Dedifferentiated amniotic fluid mesenchymal stem cell (primary cell): Measurements from ENCODE around the gene REEP1.

Source experiments
- DNase-seq: peaks from one replicate; pipeline ENCODE4 v3.0.0-alpha.2; 2016; ENCODE audit errors: extremely low spot score

REEP1 gene, protein sequence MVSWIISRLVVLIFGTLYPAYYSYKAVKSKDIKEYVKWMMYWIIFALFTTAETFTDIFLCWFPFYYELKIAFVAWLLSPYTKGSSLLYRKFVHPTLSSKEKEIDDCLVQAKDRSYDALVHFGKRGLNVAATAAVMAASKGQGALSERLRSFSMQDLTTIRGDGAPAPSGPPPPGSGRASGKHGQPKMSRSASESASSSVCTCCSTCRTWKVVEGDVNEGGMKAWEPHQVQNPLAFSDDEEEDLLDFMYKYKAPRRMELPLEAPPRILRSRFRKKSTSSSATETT

DNA sequence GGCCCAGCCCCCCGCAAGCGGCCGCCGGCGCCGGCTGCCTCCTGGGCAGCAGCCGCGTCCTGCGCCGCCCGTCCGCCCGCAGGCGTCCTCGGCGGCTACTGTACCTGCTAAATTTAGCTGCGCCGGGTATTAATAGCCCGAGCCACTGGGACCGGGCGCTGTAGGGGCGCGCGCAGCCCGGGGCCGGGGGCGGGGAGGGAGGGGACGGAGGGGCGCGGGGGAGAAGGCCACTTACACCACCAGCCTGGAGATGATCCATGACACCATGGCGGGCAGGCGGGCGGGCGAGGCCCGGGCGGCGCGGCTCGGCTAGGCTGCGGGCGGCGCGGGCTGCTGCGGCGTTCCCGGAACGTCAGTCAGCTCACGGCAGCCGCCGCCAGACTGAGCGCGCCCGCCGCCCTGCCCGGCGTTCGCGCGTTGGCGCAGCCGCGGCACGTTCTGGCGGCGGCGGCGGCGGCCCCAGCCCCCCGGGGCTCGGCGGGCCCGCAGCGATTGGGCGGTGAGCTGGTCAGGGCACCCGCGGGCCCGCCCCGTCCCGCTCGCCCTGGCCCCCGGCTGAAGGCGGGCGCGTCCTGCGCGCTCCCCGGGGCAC, at the start of gene REEP1:
Gene REEP1, minus strand, starts transcription at position 383 of the 592 bp plus-strand sequence. Its CDS starts 116 bp downstream, at position 267.
- no peak for DNase-seq

DNA sequence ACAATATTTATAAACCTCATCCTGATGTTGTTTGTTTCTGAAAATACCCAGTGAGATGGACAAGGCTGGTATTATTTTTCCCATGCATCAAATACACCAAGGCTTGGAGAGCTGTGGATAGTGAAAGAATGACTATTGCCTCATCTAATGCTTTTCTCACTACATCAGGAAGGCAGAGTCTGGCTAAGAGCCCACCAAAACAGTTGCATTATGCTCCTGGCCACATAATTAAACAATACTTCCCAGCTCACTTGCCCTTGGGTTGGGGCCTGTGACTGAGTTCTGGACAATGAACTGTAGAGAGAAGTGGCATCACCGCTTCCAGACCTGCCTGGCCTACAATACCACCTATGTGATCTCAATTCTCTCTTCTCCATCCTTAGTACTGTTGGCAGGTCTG, 46.4 kb upstream of the REEP1 start:
- DNase-seq, result peak; percentile 79

DNA sequence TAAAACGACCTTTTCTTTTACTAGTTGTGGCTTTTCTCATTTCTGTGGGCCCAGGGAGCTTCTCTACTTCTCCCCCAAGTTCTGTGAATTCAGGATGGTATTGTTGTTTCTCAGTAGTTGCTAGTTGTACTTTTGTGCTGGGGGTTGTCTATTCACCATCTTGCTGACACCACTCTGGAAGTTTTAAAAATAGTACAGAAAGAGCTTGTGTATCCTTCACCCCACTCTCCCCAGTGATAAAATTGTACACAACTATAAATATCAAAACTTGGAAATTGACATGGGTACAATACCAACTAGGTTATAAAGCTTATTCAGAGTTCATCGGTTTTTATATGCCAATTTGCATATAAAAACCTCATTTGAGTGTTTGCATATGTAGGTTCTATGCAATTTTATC, 45.3 kb upstream of the REEP1 start:
- DNase-seq, result no peak

DNA sequence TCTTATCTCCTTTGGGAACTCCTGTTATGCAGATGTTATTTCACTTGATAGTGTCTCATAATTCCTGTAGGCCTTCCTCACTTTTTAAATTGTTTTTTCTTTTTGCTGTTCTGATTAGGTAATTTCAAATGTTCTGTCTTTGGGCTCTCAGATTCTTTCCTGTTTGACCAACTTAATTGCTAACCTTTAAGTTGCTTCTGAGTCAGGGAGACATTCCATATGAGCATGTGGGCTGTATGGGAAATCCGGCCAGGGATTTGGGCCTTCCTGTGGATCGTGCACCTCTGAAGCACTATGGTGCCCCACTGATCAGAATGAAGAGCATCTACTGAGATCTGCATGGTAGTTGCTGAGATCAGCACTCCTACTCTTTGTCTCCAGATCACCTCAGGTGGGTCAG, 44.7 kb upstream of the REEP1 start:
- no peak for DNase-seq

DNA sequence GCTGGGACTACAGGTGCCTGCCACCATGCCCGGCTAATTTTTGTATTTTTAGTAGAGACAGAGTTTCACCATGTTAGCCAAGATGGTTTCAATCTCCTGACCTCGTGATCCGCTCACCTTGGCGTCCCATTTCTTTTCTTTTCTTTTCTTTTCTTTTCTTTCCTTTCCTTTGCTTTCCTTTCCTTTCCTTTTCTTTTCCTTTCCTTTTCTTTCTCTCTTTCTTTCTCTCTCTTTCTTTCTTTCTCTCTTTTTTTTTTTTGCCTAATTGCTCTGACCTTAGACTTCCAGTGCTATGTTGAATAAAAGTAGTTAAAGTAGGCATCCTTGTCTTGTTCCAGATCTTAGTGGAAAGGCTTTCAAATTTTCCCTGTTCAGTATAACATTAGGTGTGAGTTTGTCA, 41.0 kb upstream of the REEP1 start:
- no peak for DNase-seq

DNA sequence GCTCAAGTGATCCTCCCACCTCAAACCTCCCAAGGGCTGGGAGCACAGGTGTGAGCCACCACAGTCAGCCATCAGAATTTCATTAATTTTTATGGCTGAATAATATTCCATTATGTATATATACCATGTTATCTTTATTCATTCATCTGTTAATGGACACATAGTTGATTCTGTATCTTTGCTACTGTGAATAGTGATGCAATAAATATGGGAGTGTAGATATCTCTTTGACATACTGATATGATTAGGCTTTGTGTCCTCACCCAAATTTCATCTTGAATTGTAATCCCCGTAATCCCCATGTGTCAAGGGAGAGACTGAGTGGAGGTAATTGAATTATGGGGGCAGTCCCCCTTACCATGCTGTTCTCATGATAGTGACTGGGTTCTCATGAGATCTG, 38.2 kb upstream of the REEP1 start:
- no peak for DNase-seq

DNA sequence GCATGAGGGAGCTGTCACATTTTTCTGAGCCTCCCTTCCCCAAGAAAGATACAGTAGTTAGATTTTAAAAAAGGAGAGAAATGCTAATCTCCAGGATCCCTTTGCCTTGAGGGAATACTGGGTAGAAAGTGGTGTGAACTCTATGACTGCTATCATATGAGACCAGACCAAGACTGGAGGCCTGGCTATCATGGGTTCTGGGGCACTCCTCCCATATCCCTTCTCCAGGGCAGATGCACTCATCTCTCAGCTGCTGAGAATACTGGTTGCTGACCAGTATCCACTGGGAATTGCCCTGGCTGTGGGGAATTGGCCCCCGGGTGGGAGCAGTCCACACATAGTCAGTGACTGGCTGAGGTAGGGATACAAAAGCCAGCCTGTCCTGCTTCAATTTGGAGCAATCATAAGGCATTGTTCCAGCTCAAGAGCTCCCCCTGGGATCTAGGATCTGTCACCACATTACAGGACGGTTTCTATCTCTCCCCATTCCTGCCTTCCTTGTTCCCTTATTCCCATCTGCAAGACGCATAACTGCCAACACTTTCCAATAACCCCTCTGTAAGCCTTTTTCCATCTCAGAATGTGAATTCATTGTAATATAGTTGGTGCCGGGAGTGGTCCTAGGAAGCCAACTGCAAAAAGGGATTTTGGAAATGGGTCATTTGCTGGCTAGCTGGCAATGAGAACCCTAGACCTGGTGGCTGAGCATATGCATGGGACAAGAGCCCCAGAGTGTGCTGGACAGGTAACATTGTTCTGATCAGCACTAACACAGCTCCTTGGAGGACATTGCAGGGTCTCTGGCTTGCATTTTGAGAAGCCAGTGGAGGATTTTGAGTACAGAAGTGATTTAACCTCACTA, 35.4 kb upstream of the REEP1 start:
- DNase-seq, result no peak

DNA sequence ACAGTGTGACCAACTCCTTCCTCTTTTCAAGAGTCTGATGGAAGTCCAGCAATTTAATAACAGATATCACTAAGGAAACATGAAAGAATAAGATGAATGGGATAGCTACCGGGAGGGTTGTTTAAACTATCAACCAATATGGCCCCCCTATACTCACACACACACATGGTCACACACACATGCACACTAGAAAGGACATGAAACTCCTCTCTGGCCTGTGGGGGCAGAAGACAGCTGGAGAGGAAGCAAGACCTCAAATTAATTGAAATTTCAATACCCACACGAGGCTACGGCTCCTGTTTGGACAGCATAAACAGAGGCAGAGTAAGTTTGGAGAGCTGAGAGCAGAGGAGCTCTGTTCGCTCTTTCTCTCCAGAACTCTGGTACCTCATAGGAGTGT, 34.7 kb upstream of the REEP1 start:
- no peak for DNase-seq

DNA sequence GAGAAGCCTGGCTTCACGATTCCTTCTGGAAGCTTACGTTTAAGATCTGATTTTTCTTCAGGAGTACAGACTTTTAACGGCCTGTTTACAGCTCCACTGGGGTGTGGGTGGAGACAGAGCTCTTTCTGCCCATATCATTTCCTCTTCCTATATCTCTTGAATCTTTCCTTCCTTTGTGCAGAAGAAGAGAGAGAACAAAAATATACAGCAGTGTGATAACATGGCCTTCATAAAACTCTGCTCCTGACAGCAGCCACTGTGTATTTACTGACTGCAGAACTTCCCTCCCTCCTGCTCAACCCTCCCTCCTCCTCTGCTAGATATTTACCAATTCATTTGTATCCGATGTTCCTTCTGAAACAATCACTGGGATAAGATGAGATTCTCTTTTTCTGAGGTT, 34.1 kb upstream of the REEP1 start:
- no peak for DNase-seq

DNA sequence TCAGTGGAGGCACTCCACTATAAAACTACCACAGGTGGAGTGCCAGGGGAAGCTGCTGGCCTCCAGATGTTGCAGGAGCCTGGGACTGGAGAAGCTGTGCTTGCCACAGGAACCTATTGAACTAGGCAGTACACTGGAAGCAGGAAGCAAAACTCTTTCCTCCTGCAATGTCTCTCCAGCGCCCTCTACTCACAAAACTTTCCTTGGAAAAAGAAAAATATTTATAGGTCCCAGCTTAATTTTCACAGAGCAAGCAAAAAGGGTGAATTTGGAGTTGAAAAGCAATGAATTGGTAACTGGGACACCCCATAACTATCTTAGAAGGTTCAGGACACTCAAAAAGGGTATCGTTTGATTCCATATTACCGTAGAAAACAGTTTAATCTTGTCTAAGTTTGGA, 33.2 kb upstream of the REEP1 start:
- DNase-seq, result no peak

DNA sequence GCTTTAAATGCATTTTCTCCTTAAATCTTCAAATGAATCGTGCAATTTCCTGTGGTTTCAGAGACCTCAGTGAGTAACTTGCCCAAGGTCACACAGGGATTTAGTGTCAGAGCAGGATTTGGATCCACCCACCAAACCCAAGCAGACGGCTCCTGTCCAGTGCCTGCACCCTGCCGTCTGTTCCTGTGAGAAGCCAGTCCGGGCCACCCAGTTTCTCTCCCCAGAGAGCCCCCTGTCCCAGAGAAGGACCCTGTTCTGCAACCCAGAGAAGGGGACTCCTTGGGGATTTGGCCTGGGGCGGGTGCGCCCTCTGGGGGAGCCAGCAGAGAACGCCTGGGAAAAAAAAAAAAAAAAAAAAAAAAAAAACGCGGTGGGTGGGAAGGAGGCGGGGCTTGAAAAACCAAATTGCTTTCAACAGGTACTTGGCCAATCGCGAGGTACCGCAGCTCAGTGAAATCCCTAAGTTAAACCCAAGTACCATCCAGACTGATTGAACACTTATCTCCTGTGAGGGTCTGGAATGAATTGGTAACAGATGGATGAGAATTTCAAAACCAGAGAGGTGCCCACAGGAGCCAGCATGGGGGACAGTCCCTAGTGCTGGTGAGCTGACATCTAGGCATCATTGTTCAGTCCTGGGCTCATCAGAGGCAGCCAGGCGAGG, 30.9 kb upstream of the REEP1 start:
- DNase-seq, result no peak

DNA sequence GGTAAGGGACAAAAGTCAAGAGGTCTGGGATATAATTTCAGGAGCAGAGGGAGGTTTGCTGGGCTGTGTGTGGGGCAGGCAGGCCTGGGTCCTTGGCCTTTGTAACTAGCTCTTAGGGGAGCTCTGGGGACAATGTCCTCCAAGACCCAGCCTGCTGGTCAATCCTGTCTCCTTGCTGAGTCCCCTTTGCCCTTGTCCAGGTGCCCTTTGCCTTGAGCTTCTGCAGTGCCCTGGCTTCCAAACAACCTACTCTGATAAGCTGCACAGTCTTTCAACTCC, 30.0 kb upstream of the REEP1 start:
- DNase-seq, result no peak

DNA sequence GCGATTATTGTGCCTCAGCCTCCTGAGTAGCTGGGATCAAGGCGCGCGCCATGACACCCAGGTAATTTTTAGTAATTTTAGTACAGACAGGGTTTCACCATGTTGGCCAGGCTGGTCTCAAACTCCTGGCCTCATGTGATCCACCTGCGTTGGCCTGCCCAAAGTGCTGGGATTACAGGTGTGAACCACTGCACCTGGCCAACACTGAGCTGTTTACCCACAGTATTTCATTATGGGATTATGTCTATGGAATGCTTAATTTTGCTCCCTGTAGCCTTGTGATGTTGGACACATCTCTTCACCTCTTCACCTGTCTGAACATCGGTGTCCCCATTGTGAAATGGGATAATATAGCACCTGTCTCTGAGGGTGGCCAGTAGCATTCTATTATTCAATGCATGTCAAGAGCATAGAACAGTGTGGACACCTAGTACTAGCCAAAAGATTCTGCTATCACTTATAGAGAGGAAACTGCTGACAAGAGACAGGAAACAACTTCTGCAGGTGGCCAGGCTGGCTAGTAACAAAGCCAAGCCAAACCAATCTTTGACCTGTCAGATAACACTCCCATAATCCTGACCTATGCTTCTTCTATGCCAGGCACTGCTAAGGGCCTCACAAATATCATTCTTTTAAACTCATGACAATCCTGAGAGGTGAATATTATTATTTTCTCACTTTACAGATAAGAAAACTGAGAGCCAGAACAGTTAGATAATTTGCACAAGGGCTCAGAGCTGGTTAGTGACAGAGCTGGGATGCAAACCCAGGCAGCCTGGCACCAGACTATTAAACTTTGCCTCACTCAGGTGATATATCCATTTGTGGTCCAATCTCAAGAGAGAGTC, 29.4 kb upstream of the REEP1 start:
- no peak for DNase-seq

DNA sequence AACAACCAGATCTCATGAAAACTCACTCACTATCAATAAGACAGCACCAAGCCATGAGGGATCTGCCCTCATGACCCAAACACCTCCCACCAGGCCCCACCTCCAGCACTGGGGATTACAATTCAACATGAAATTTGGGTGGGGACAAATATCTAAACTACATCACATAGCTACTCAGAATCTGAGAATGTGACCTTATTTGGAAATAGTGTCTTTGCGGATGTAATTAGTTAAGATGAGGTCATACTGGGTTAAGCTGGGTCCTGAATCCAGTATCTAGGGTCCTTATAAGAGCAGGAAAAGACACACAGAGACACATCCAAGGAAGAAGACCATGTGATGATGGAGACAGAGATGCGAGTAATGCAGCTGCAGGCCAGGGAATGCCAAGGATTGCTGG, 27.5 kb upstream of the REEP1 start:
- no peak for DNase-seq

DNA sequence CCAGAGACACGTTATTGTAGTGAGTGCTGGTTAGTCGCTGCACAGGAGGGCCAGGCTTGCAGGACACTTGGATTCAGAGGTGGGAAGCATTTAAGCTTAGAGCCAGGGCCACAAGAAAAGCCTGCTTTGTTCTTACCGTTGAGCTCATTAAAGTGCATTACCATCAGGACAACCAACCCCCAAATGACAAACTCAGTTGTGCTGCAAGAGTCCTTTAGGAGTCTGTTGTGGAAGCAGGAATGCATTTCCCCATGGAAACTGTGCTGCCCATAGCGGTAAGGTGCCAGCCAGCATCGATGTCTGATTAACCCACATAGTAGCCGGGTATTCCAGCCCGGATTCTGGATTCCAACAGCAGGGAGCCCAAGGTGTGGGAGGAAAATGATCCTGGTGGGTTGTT, 23.4 kb upstream of the REEP1 start:
- no peak for DNase-seq

DNA sequence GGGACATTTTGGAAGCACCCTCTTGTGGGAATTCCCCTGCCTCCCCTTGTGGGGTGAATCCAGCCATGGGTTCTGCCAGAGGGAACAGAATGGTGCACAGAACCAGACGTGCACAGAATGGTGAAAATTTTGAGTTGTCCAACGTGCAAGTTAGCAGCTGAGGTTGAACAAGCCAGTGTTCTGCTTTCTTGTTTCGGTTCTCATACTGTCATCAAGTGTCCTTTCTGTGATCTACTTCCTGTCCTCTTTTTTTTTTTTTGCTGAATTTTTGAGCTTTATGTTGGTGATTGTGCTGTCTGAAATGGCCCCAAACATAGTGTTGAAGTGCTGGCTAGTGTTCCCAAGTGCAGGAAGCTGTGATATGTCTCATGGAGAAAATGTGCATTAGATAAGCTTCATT, 21.5 kb upstream of the REEP1 start:
- DNase-seq, result no peak

DNA sequence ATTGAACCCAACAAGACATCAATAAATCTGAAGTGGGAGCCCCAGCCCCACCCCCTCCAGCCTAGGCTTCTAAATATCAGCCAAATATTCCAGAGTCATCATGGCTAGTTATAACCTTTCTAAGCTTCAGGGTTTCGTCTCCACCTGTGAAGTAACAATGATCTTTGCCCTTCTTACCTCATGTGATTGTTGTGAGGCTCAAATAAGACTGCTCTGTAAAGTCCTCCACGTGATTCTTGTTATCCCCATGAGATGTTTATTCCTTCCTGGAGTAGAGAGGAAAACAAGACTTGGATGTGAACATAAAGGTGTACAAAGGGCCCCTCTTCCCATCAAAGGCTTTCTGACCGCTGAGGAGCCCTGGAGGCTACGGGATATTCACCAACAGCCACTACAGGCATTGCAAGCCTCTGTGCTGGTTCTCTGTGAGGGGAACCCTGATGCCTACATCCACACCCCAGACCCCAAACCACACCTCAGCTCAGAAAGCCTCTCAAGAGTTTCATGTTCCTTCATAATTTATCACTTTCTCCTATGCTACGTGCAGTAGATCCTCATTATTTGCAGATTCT, 20.1 kb upstream of the REEP1 start:
- no peak for DNase-seq

DNA sequence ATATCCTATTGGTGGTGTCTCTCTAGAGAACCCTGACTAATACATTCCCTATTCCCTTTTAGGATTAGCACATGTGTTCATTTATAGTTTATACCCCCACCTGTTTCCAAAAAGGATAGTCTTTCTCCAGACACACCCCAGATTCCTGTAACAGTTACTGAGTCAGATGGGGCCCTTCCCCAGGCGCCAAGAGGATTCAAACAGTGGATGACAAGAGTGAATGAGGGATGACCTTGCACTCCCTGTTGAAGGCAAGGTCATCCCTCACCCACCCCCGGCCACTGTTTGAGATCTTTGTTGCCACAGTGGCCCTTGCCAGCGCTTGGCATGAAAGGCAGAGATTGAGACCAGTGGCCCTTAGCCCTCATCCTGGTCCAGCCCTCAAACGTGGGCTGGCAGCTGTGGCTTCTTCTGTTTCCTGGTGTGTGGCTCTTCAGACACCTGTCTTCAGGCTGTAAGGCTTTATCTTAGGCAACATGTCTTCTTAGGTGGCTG, 15.3 kb upstream of the REEP1 start:
- no peak for DNase-seq

DNA sequence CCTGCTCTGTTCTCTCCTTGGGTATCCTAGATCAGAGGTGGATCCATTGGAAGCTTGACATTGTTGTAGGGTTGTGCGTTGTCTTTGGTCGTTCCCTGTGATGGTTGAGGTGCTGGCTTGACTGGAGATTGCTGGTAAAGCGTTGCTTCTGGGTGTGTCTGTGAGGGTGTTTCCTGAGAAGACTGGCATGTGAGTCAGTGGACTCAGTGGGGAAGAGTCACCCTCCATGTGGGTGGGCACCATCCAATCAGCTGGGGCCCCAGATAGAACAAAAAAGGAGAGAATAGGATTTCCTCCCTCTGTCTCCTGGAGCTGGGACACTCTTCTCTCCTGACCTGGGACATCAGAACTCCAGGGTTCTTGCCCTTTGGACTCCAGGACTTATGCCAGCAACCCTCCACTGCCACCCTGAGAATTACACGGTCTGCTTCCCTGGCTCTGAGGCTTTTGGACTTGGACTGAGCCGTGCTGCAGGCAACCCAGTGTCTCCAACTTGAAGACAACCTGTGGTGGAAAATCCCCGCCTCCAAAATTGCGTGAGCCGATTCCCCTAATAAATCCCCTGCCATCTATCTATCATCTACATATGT, 14.8 kb upstream of the REEP1 start:
- no peak for DNase-seq

DNA sequence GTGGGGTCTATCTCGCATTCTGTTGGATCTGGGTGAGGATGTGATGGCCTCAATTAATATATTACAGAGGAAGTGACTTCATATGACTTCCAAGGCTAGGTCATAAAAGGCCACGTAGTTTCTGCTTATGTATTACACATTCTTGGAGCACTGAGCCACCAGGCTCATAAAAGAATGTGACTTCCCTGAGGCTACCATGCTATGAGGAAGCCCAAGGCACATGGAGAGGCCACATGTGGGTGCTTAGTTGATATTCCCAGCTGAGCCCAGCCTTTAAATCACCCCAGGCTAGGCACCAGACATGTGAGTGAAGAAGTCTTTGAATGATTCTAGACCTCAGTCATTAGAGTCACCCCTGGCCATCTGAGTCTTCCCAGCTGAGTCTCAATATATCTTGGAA, 13.3 kb upstream of the REEP1 start:
- DNase-seq, result no peak

DNA sequence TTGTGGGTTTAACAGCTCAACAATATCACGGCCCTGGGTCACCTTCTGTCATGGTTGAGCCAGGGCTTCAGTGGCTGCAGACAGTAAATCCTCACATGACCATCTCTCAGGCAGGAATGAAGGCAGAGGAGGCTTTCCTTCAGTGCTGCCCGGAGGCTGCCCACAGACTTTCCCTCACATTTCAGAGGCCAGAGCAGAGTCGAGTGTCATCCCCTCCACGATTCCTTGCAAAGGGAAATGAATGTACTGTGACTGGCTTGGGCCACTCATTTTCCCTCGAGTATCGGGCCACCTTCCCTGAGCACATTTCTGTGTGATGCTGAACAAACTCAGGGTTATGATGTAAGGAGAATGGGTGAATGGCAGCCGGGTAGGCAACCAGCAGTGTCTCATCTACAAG, 10.0 kb upstream of the REEP1 start:
- DNase-seq, result no peak
